Loucy (cell line): Measurements from ENCODE around the gene IGFBP4.

Experiments
- H2AFZ ChIP-seq: fragments of 200-600 bp; sonication (generic); 2 replicates; pipeline ENCODE4 v1.6.0; 2016; ENCODE audit warnings: antibody characterized with exemption, mild to moderate bottlenecking, low read length, moderate library complexity
- H3F3A ChIP-seq: fragments of 200-600 bp; 2 replicates; pipeline ENCODE4 v1.6.0; 2016; ENCODE audit warnings: antibody characterized with exemption, low read depth, mild to moderate bottlenecking
- H3K27me3 ChIP-seq: fragments of 200-600 bp; sonication (generic); 2 replicates; pipeline ENCODE4 v1.6.1; 2014; ENCODE audit warnings: low read length, mild to moderate bottlenecking; ENCODE audit not compliant: insufficient read depth, poor library complexity, severe bottlenecking
- H3K36me3 ChIP-seq: fragments of 200-600 bp; sonication (generic); 2 replicates; pipeline ENCODE4 v1.6.1; 2016; ENCODE audit warnings: low read length; ENCODE audit not compliant: insufficient read depth
- H3K4me1 ChIP-seq: fragments of 200-600 bp; sonication (generic); 2 replicates; pipeline ENCODE4 v1.5.1; 2014; ENCODE audit warnings: low read length, mild to moderate bottlenecking; ENCODE audit not compliant: insufficient read depth, poor library complexity, severe bottlenecking
- H3K4me2 ChIP-seq: fragments of 200-600 bp; sonication (generic); 2 replicates; pipeline ENCODE4 v1.6.0; 2014; ENCODE audit warnings: antibody characterized with exemption, low read length, low read depth, mild to moderate bottlenecking; ENCODE audit not compliant: poor library complexity, severe bottlenecking
- H3K4me3 ChIP-seq: fragments of 200-600 bp; sonication (generic); 2 replicates; pipeline ENCODE4 v1.5.1; 2014; ENCODE audit warnings: low read length, mild to moderate bottlenecking, mixed read lengths; ENCODE audit not compliant: poor library complexity, severe bottlenecking
- H3K79me2 ChIP-seq: fragments of 200-600 bp; sonication (generic); 2 replicates; pipeline ENCODE4 v1.6.1; 2014; ENCODE audit warnings: low read length; ENCODE audit not compliant: insufficient read depth
- H3K9ac ChIP-seq: fragments of 200-600 bp; sonication (generic); 2 replicates; pipeline ENCODE4 v1.6.0; 2014; ENCODE audit warnings: mild to moderate bottlenecking, low read depth, low read length, moderate library complexity; ENCODE audit not compliant: poor library complexity, severe bottlenecking
- H3K9me2 ChIP-seq: fragments of 200-600 bp; sonication (generic); replicated peaks from 2 replicates; pipeline ENCODE4 v1.6.1; 2016; ENCODE audit warnings: low read depth, low read length, mixed read lengths
- H3K9me3 ChIP-seq: fragments of 200-600 bp; sonication (generic); 2 replicates; pipeline ENCODE4 v1.6.1; 2014; ENCODE audit warnings: mild to moderate bottlenecking, antibody characterized with exemption, low read length, low read depth; ENCODE audit not compliant: insufficient read depth
- H4K20me1 ChIP-seq: fragments of 200-600 bp; sonication (generic); 2 replicates; pipeline ENCODE4 v1.6.0; 2014; ENCODE audit warnings: antibody characterized with exemption, low read length, mild to moderate bottlenecking; ENCODE audit not compliant: insufficient read depth, poor library complexity, severe bottlenecking
- EZH2phosphoT487 ChIP-seq: fragments of 200-600 bp; IDR thresholded peaks from 2 replicates; pipeline ENCODE4 v1.6.1; 2018; ENCODE audit warnings: antibody characterized with exemption, mild to moderate bottlenecking, moderate library complexity, borderline replicate concordance
- TF ChIP-seq, protein P1 (sequence below): fragments of 200-600 bp; sonication (generic); conservative IDR thresholded peaks from 2 replicates; pipeline ENCODE4 v1.5.1; 2014; ENCODE audit warnings: mild to moderate bottlenecking, antibody characterized with exemption, low read length

IGFBP4 gene

DNA sequence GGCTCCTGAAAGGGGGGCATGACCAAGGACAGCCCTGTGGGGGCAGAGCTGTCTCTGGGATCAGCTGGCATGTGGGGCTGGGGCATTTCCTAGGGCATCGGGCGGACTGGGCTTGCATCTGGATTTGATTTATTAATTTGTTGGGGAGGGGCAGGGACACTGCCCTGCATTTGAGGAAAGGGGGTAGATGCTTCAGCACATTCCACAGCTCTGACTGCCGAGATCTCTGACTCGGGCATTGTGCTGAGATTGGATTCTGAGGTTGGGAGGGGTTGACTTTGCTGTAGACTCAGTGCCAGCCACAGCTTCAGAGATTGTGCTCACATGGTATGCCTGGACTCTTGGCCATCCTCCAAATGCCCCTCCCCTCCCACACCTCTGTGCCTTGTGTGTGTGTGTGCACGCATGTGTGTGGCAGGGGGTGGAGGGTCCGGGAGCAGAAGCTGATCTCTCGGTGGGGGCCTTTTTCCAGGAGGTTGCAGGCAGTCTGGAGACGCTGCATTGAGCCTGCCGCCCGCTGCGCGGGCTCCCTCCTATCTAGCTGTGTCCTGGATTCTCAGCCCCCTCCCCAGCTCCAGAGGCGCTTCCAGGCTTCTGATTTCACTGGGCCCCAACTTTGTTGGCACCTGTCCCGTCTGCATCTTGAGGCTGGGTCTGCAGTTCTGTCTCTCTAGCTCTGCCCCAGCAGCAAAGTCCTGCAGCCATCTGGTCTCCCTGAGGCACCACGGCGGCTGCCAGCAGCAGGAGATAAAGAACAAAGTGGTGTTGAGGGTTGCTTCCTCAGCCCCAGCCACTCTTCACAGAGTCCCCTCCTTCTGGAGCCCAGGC is 14.9 kb downstream of the IGFBP4 start:
- Histone ChIP-seq H3K4me3 (no peak overlapping the region), H2AFZ (no peak overlapping the region), H3K79me2 (no peaks in the 10 kb centered on the region), H3K9ac (no peak overlapping the region), H3K4me1 (no peaks in the 10 kb centered on the region), H3K27me3 (no peaks in the 10 kb centered on the region), H3K9me3 (no peaks in the 10 kb centered on the region), H3K4me2 (no peak overlapping the region), H3F3A (no peaks in the 10 kb centered on the region), H3K9me2 (no peaks in the 10 kb centered on the region), H3K36me3 (no peaks in the 10 kb centered on the region), H4K20me1 (no peaks in the 10 kb centered on the region)
- TF ChIP-seq EZH2phosphoT487: no peak
- TF ChIP-seq, protein P1, sequence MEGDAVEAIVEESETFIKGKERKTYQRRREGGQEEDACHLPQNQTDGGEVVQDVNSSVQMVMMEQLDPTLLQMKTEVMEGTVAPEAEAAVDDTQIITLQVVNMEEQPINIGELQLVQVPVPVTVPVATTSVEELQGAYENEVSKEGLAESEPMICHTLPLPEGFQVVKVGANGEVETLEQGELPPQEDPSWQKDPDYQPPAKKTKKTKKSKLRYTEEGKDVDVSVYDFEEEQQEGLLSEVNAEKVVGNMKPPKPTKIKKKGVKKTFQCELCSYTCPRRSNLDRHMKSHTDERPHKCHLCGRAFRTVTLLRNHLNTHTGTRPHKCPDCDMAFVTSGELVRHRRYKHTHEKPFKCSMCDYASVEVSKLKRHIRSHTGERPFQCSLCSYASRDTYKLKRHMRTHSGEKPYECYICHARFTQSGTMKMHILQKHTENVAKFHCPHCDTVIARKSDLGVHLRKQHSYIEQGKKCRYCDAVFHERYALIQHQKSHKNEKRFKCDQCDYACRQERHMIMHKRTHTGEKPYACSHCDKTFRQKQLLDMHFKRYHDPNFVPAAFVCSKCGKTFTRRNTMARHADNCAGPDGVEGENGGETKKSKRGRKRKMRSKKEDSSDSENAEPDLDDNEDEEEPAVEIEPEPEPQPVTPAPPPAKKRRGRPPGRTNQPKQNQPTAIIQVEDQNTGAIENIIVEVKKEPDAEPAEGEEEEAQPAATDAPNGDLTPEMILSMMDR: no peak

DNA sequence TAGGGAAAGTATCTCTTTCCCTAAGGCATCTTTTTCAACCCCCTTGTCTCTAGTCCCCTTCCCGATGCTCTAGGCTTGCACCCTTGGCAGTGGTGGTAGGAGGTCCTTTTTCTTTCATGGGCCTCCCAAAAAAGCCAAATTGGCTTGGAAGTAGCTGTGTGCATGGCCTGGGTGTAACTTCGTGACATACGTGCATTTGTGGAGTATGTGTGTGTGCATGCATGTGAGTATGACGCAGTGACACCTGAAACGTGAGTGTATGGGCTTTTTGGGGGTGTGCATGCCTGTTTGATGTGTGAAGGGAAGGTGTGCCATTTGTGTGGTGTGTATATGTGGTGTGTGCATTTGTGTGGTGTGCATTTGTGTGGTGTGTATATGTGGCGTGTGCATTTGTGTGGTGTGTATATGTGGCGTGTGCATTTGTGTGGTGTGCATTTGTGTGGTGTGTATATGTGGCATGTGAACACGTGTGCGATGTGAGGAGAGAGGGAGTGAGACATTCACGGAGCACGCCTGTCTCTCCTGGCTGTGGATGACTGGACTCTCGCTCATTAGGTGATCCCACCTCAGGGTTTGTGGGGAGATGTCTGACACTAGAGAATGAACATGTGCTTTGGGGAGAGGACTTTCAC is 15.7 kb downstream of the IGFBP4 start:
- no peaks in the 10 kb centered on the region for H3K27me3 ChIP-seq
- no peak overlapping the region for H2AFZ ChIP-seq
- no peaks in the 10 kb centered on the region for H4K20me1 ChIP-seq
- TF ChIP-seq, protein P1: no peak
- TF ChIP-seq EZH2phosphoT487: no peak
- H3F3A ChIP-seq: no peaks in the 10 kb centered on the region
- H3K9me3 ChIP-seq: no peaks in the 10 kb centered on the region
- H3K4me1 ChIP-seq: no peaks in the 10 kb centered on the region
- no peaks in the 10 kb centered on the region for H3K9me2 ChIP-seq
- H3K4me2 ChIP-seq: no peak overlapping the region
- H3K9ac ChIP-seq: no peak overlapping the region
- H3K4me3 ChIP-seq: no peak overlapping the region
- H3K36me3 ChIP-seq: no peaks in the 10 kb centered on the region
- H3K79me2 ChIP-seq: no peaks in the 10 kb centered on the region

DNA sequence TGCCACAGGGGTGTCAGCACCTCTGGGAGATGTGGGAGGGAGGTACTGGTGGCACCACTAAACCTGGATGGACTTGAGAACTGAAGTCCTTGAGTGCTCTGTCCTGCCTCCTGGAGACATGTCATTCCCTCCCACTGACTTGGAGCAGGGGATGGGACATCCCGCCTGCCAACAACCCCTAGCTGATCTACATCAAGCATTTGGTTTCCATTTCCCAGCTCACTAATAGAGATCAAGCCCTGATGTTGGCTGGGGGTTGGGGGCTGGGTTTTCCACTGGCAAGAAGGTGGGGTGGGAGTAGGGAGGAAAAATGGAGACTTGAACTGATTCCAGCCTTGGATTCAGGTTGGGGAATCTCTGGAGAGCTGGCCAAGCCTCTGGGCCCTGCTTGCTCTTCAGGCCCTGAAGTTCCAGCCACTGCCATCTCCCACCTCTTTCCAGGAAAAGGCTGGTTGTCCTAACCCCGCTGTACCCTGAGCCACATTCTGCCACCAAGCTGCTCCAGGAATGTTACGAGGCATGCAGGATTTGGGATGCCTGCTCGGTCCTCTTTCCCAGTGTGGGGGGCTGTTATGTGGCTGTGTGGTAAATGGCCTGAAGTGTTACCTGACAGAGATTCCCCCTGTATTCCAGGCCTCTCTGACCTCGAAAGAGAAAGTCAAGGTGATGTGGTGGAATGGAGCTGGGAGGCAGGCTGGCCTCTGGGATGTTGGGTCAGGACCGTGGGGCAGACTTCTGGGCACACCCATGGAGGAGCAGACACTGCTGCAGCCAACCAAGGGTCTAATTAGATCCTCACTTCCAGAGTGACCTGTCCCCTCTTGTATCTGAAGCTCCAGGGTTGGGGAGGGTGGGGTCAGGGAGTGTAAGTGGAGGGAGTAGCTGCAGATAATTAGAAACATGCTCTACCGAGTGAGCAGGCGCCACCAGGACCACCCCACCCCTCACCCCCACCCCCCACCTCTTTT is 16.7 kb downstream of the IGFBP4 start:
- no peak overlapping the region for H3K9ac ChIP-seq
- H3K79me2 ChIP-seq: no peaks in the 10 kb centered on the region
- H3K9me3 ChIP-seq: no peaks in the 10 kb centered on the region
- H3K27me3 ChIP-seq: no peaks in the 10 kb centered on the region
- H3K36me3 ChIP-seq: no peaks in the 10 kb centered on the region
- no peak for TF ChIP-seq EZH2phosphoT487
- TF ChIP-seq, protein P1: no peak
- H3K4me2 ChIP-seq: no peak overlapping the region
- no peaks in the 10 kb centered on the region for H3K4me1 ChIP-seq
- no peaks in the 10 kb centered on the region for H4K20me1 ChIP-seq
- no peak overlapping the region for H2AFZ ChIP-seq
- H3K9me2 ChIP-seq: no peaks in the 10 kb centered on the region
- no peaks in the 10 kb centered on the region for H3F3A ChIP-seq
- H3K4me3 ChIP-seq: no peak overlapping the region
